WTC11 (cell line): ENCODE measurements around the gene GAB2. TPM values are rescaled to one million over a fixed set of nuclear protein-coding genes. Genes with fewer than 3 reads are reported as not detected.

Source experiments
- ATAC-seq: fragments of 200-7000 bp; cut with Tn5 transposase; 2 replicates; pipeline ENCODE4 v1.10.0; 2021; ENCODE audit warnings: mild to moderate bottlenecking, moderate library complexity
- CTCF ChIA-PET: fragments of 300-600 bp; sonication (Branson Sonifier 250); formaldehyde crosslinking; loops from one replicate; lab custom pipeline; 2021; ENCODE audit warnings: antibody characterized with exemption; lab: Charles Lee
- POLR2A ChIA-PET: fragments of 350-600 bp; sonication (Branson Sonifier 250); formaldehyde crosslinking; loops from one replicate; lab custom pipeline; 2021; ENCODE audit warnings: antibody characterized with exemption; lab: Charles Lee
- DNase-seq: peaks from one replicate; pipeline ENCODE4 v3.0.0; 2021; ENCODE audit warnings: low spot score
- H3K27ac Mint-ChIP-seq: 2 replicates; pipeline ENCODE4 v1.8.0; 2021; ENCODE audit warnings: mixed read lengths
- H3K27me3 Mint-ChIP-seq: 2 replicates; pipeline ENCODE4 v1.8.0; 2021; ENCODE audit warnings: low read depth, mild to moderate bottlenecking, moderate library complexity, mixed read lengths
- H3K36me3 Mint-ChIP-seq: 2 replicates; pipeline ENCODE4 v1.8.0; 2021; ENCODE audit warnings: mixed read lengths
- H3K4me1 Mint-ChIP-seq: 2 replicates; pipeline ENCODE4 v1.8.0; 2022; ENCODE audit warnings: mixed read lengths
- H3K4me3 Mint-ChIP-seq: 2 replicates; pipeline ENCODE4 v1.8.0; 2021; ENCODE audit warnings: mild to moderate bottlenecking, moderate library complexity, mixed read lengths
- H3K9me3 Mint-ChIP-seq: 2 replicates; pipeline ENCODE4 v1.8.0; 2021; ENCODE audit warnings: mixed read lengths
- ATF1 ChIP-seq: sonication (generic); formaldehyde crosslinking; IDR thresholded peaks from 2 replicates; pipeline ENCODE4 v1.8.1; 2023; ENCODE audit warnings: mild to moderate bottlenecking, moderate library complexity, missing genetic modification reagents
- CDX4 ChIP-seq: fragments of 250-450 bp; sonication (Bioruptor Pico); IDR thresholded peaks from 2 replicates; pipeline ENCODE4 v1.9.0; 2021; ENCODE audit warnings: moderate library complexity, mild to moderate bottlenecking, inconsistent platforms, borderline replicate concordance
- ERG ChIP-seq: fragments of 250-450 bp; sonication (Bioruptor Pico); IDR thresholded peaks from 2 replicates; pipeline ENCODE4 v1.8.0; 2021; ENCODE audit warnings: mild to moderate bottlenecking
- ETV6 ChIP-seq: sonication (generic); formaldehyde crosslinking; IDR thresholded peaks from 2 replicates; pipeline ENCODE4 v1.8.1; 2022; ENCODE audit warnings: mild to moderate bottlenecking, missing genetic modification reagents
- MAX ChIP-seq: sonication (generic); formaldehyde crosslinking; IDR thresholded peaks from 2 replicates; pipeline ENCODE4 v1.8.0; 2022; ENCODE audit warnings: mild to moderate bottlenecking, missing genetic modification reagents
- MXD4 ChIP-seq: fragments of 250-450 bp; sonication (Bioruptor Pico); IDR thresholded peaks from 2 replicates; pipeline ENCODE4 v1.8.0; 2021; ENCODE audit warnings: mild to moderate bottlenecking, moderate library complexity, borderline replicate concordance
- NFYB ChIP-seq: sonication (generic); formaldehyde crosslinking; conservative IDR thresholded peaks from 2 replicates; pipeline ENCODE4 v1.8.0; 2022; ENCODE audit warnings: low read depth, missing genetic modification reagents
- NR1H2 ChIP-seq: sonication (generic); formaldehyde crosslinking; IDR thresholded peaks from 2 replicates; pipeline ENCODE4 v1.9.0; 2021; ENCODE audit warnings: mild to moderate bottlenecking, moderate library complexity, missing genetic modification reagents
- NR2C2 ChIP-seq: sonication (generic); formaldehyde crosslinking; IDR thresholded peaks from 2 replicates; pipeline ENCODE4 v1.8.0; 2022; ENCODE audit warnings: mild to moderate bottlenecking, missing genetic modification reagents
- PRDM15 ChIP-seq: sonication (generic); formaldehyde crosslinking; IDR thresholded peaks from 2 replicates; pipeline ENCODE4 v1.8.0; 2022; ENCODE audit warnings: missing genetic modification reagents
- PRRX2 ChIP-seq: fragments of 250-450 bp; sonication (Bioruptor Pico); IDR thresholded peaks from 2 replicates; pipeline ENCODE4 v1.8.0; 2021; ENCODE audit warnings: mild to moderate bottlenecking
- STAT6 ChIP-seq: sonication (generic); formaldehyde crosslinking; conservative IDR thresholded peaks from 2 replicates; pipeline ENCODE4 v1.8.1; 2023; ENCODE audit warnings: mild to moderate bottlenecking, low read depth, missing genetic modification reagents, moderate library complexity
- ZMAT4 ChIP-seq: fragments of 250-450 bp; sonication (Bioruptor Pico); IDR thresholded peaks from 2 replicates; pipeline ENCODE4 v1.9.0; 2021; ENCODE audit warnings: mild to moderate bottlenecking
- ZNF317 ChIP-seq: sonication (generic); formaldehyde crosslinking; IDR thresholded peaks from 2 replicates; pipeline ENCODE4 v1.8.1; 2023; ENCODE audit warnings: low read depth, mild to moderate bottlenecking, moderate library complexity, missing genetic modification reagents, borderline replicate concordance
- ZNF423 ChIP-seq: fragments of 250-450 bp; sonication (Bioruptor Pico); IDR thresholded peaks from 2 replicates; pipeline ENCODE4 v2.1.2; 2022; ENCODE audit warnings: mild to moderate bottlenecking, moderate library complexity
- ZNF425 ChIP-seq: fragments of 250-450 bp; sonication (Bioruptor Pico); conservative IDR thresholded peaks from 2 replicates; pipeline ENCODE4 v1.9.0; 2021; ENCODE audit warnings: mild to moderate bottlenecking
- ZSCAN18 ChIP-seq: fragments of 250-450 bp; sonication (Bioruptor Pico); IDR thresholded peaks from 2 replicates; pipeline ENCODE4 v2.1.2; 2022; ENCODE audit warnings: mild to moderate bottlenecking, moderate library complexity
- total RNA-seq: library from RNA; stranded (reverse); gene quantifications from 3 replicates; pipeline ENCODE4 v1.2.3, GENCODE V29; 2021

The GAB2 gene
- total RNA-seq, 1 experiment from 2014 or later: 10.6 TPM

GRCh38 chr11:78399136-78399535 lies 18.5 kb downstream of the GAB2 start (continued):
- no peak for TF ChIP-seq MAX (CRISPR knock-in tag)
- TF ChIP-seq NFYB (CRISPR knock-in tag): no peak

GRCh38 chr11:78398715-78399114 lies 18.9 kb downstream of the GAB2 start:
- Mint-ChIP-seq H3K4me1 (peaks cover 23% of the 10 kb centered on the region), H3K4me3 (no peak overlapping the region), H3K9me3 (no peaks in the 10 kb centered on the region), H3K27ac (no peak overlapping the region), H3K36me3 (no peaks in the 10 kb centered on the region), H3K27me3 (peaks cover 41% of the 10 kb centered on the region)
- TF ChIP-seq ZSCAN18 (CRISPR knock-in tag) (no peak), ERG (CRISPR knock-in tag) (no peak), MXD4 (CRISPR knock-in tag) (no peak), NR2C2 (no peak), ZMAT4 (CRISPR knock-in tag) (no peak), ZNF317 (CRISPR knock-in tag) (no peak), ETV6 (no peak), ZNF423 (CRISPR knock-in tag) (no peak), NR1H2 (CRISPR knock-in tag) (no peak), PRRX2 (CRISPR knock-in tag) (no peak), CDX4 (CRISPR knock-in tag) (no peak), ZNF425 (no peak), PRDM15 (CRISPR knock-in tag) (no peak), ATF1 (CRISPR knock-in tag) (no peak), STAT6 (no peak)
- DNase-seq: no peak
- ChIA-PET POLR2A (no interaction called here), CTCF (interaction anchor here (1.4 to 1.6 kb wide), 2 partner anchors 166 to 171 kb away, joined by 3 to 6 read pairs; no protein-coding TSS in a partner anchor)
- ATAC-seq: no peak
